ACC112 (cell line): Measurements from ENCODE around the gene DCP2.

Source experiments
- H2AFZ ChIP-seq: fragments of 200-600 bp; sonication (generic); one replicate; pipeline ENCODE4 v1.6.0; 2017; ENCODE audit warnings: antibody characterized with exemption, low read length; ENCODE audit not compliant: unreplicated experiment
- H3K27ac ChIP-seq: fragments of 200-600 bp; sonication (generic); 2 replicates; pipeline ENCODE4 v1.5.1; 2014; ENCODE audit warnings: low read depth, mild to moderate bottlenecking, antibody characterized with exemption, low read length, moderate library complexity
- H3K27me3 ChIP-seq: fragments of 200-600 bp; sonication (generic); 2 replicates; pipeline ENCODE4 v1.6.1; 2014; ENCODE audit warnings: mild to moderate bottlenecking, antibody characterized with exemption, low read length, moderate library complexity, mixed read lengths; ENCODE audit not compliant: insufficient read depth
- H3K36me3 ChIP-seq: fragments of 200-600 bp; sonication (generic); 2 replicates; pipeline ENCODE4 v1.6.1; 2016; ENCODE audit warnings: mild to moderate bottlenecking, antibody characterized with exemption, low read length, moderate library complexity, mixed read lengths; ENCODE audit not compliant: insufficient read depth
- H3K4me1 ChIP-seq: fragments of 200-600 bp; sonication (generic); one replicate; pipeline ENCODE4 v1.6.1; 2016; ENCODE audit warnings: low read length, mixed read lengths; ENCODE audit not compliant: insufficient read depth, unreplicated experiment, control insufficient read depth
- H3K4me3 ChIP-seq: fragments of 200-600 bp; sonication (generic); 2 replicates; pipeline ENCODE4 v1.5.1; 2014; ENCODE audit warnings: mild to moderate bottlenecking, low read depth, low read length
- H3K79me2 ChIP-seq: fragments of 200-600 bp; sonication (generic); one replicate; pipeline ENCODE4 v1.6.0; 2016; ENCODE audit warnings: low read length; ENCODE audit not compliant: control insufficient read depth, unreplicated experiment, insufficient read depth

The DCP2 gene

GRCh38 chr5:113057557-113057984 is 81.0 kb downstream of the DCP2 start:
- no peaks in the 10 kb centered on the region for H3K27me3 ChIP-seq
- H3K36me3 ChIP-seq, result no peaks in the 10 kb centered on the region
- H3K4me1 ChIP-seq, result peaks cover 11% of the 10 kb centered on the region
- no peak overlapping the region for H3K4me3 ChIP-seq
- H3K27ac ChIP-seq, result no peak overlapping the region
- H3K79me2 ChIP-seq, result no peaks in the 10 kb centered on the region
- H2AFZ ChIP-seq, result no peak overlapping the region

- Histone ChIP-seq H3K4me3 (no peak overlapping the region), H3K4me1 (peaks cover 12% of the 10 kb centered on the region), H3K27me3 (no peaks in the 10 kb centered on the region), H3K79me2 (no peaks in the 10 kb centered on the region), H3K36me3 (no peaks in the 10 kb centered on the region), H3K27ac (no peak overlapping the region), H2AFZ (no peak overlapping the region)
Observed at GRCh38 chr5:113058269-113058668, 81.7 kb downstream of the DCP2 start.

GRCh38 chr5:113058706-113059226 is 82.2 kb downstream of the DCP2 start:
- no peak overlapping the region for H2AFZ ChIP-seq
- H3K79me2 ChIP-seq, result no peaks in the 10 kb centered on the region
- no peaks in the 10 kb centered on the region for H3K27me3 ChIP-seq
- H3K4me3 ChIP-seq, result no peak overlapping the region
- peaks cover 12% of the 10 kb centered on the region for H3K4me1 ChIP-seq
- H3K36me3 ChIP-seq, result no peaks in the 10 kb centered on the region
- no peak overlapping the region for H3K27ac ChIP-seq

- Histone ChIP-seq H3K27me3 (no peaks in the 10 kb centered on the region), H3K27ac (no peak overlapping the region), H3K4me1 (peaks cover 12% of the 10 kb centered on the region), H3K4me3 (no peak overlapping the region), H3K36me3 (no peaks in the 10 kb centered on the region), H2AFZ (no peak overlapping the region), H3K79me2 (no peaks in the 10 kb centered on the region)
Observed at GRCh38 chr5:113059232-113060040, 82.8 kb downstream of the DCP2 start.

GRCh38 chr5:113060408-113061025 is 83.9 kb downstream of the DCP2 start:
- H3K4me3 ChIP-seq, result no peak overlapping the region
- no peaks in the 10 kb centered on the region for H3K27me3 ChIP-seq
- peaks cover 12% of the 10 kb centered on the region for H3K4me1 ChIP-seq
- no peaks in the 10 kb centered on the region for H3K36me3 ChIP-seq
- no peak overlapping the region for H3K27ac ChIP-seq
- H2AFZ ChIP-seq, result no peak overlapping the region
- H3K79me2 ChIP-seq, result no peaks in the 10 kb centered on the region

- Histone ChIP-seq H3K4me3 (no peak overlapping the region), H3K4me1 (peaks cover 12% of the 10 kb centered on the region), H3K27me3 (no peaks in the 10 kb centered on the region), H3K79me2 (no peaks in the 10 kb centered on the region), H3K36me3 (no peaks in the 10 kb centered on the region), H3K27ac (no peak overlapping the region), H2AFZ (no peak overlapping the region)
Observed at GRCh38 chr5:113061846-113062780, 85.5 kb downstream of the DCP2 start.

- no peaks in the 10 kb centered on the region for H3K79me2 ChIP-seq
- H3K4me3 ChIP-seq, result no peak overlapping the region
- H3K36me3 ChIP-seq, result no peaks in the 10 kb centered on the region
- no peak overlapping the region for H3K27ac ChIP-seq
- H3K27me3 ChIP-seq, result no peaks in the 10 kb centered on the region
- H3K4me1 ChIP-seq, result peaks cover 12% of the 10 kb centered on the region
- H2AFZ ChIP-seq, result no peak overlapping the region
Observed at GRCh38 chr5:113062869-113063508, 86.4 kb downstream of the DCP2 start.

GRCh38 chr5:113063927-113064326 is 87.3 kb downstream of the DCP2 start:
- H3K27me3 ChIP-seq, result no peaks in the 10 kb centered on the region
- no peak overlapping the region for H3K27ac ChIP-seq
- H3K79me2 ChIP-seq, result no peaks in the 10 kb centered on the region
- H3K4me1 ChIP-seq, result peaks cover 16% of the 10 kb centered on the region
- no peak overlapping the region for H3K4me3 ChIP-seq
- no peak overlapping the region for H2AFZ ChIP-seq
- H3K36me3 ChIP-seq, result no peaks in the 10 kb centered on the region

- no peaks in the 10 kb centered on the region for H3K79me2 ChIP-seq
- H3K4me1 ChIP-seq, result peaks cover 16% of the 10 kb centered on the region
- H3K36me3 ChIP-seq, result no peaks in the 10 kb centered on the region
- H2AFZ ChIP-seq, result no peak overlapping the region
- no peak overlapping the region for H3K27ac ChIP-seq
- no peaks in the 10 kb centered on the region for H3K27me3 ChIP-seq
- H3K4me3 ChIP-seq, result no peak overlapping the region
Observed at GRCh38 chr5:113064806-113065205, 88.2 kb downstream of the DCP2 start.

- H3K79me2 ChIP-seq, result no peaks in the 10 kb centered on the region
- H2AFZ ChIP-seq, result no peak overlapping the region
- H3K27ac ChIP-seq, result no peak overlapping the region
- no peaks in the 10 kb centered on the region for H3K27me3 ChIP-seq
- H3K4me1 ChIP-seq, result peaks cover 16% of the 10 kb centered on the region
- no peak overlapping the region for H3K4me3 ChIP-seq
- H3K36me3 ChIP-seq, result no peaks in the 10 kb centered on the region
Observed at GRCh38 chr5:113065626-113066025, 89.0 kb downstream of the DCP2 start.
